Measurements from ENCODE around the gene FARP1. TPM values are rescaled to one million over a fixed set of nuclear protein-coding genes. Genes with fewer than 3 reads are reported as not detected.

The FARP1 gene
- total RNA-seq, 1 experiment from 2014 or later, result not detected

GRCh38 chr13:98436233-98436910 lies 293.5 kb downstream of the FARP1 start:
- no peak overlapping the region for H3K4me2 ChIP-seq (ENCODE audit: low read depth, low read length, poor library complexity, severe bottlenecking)
- H4K20me1 ChIP-seq (ENCODE audit: insufficient read depth, low read depth, low read length), result peaks cover 7% of the 10 kb centered on the region; the same call in 1 of the 2 replicates
- H3K4me3 ChIP-seq (ENCODE audit: low read length), result no peak overlapping the region
- peaks cover 25% of the 10 kb centered on the region for H3K4me1 ChIP-seq (ENCODE audit: low read length)
- H2AFZ ChIP-seq (ENCODE audit: low read length), result no peak overlapping the region
- H3K27ac ChIP-seq (ENCODE audit: low read length), result no peak overlapping the region
- H3K36me3 ChIP-seq (ENCODE audit: insufficient read depth, low read length), result no peaks in the 10 kb centered on the region
- DNase-seq, result no peak
- H3K9me3 ChIP-seq (ENCODE audit: low read length), result no peaks in the 10 kb centered on the region
- no peak overlapping the region for H3K9ac ChIP-seq (ENCODE audit: low read length)
- H3K9me2 ChIP-seq (replicated peaks; ENCODE audit: insufficient read depth, low read length), result no peaks in the 10 kb centered on the region
- no peaks in the 10 kb centered on the region for H3K27me3 ChIP-seq (ENCODE audit: low read length)
- no peaks in the 10 kb centered on the region for H3K79me2 ChIP-seq (ENCODE audit: low read length)

- DNase-seq, result peak; percentile 86
- Histone ChIP-seq H3K27me3 (ENCODE audit: low read length) (no peaks in the 10 kb centered on the region), H3K36me3 (ENCODE audit: insufficient read depth, low read length) (no peaks in the 10 kb centered on the region), H3K4me1 (ENCODE audit: low read length) (peaks cover 38% of the 10 kb centered on the region), H3K9me2 (replicated peaks; ENCODE audit: insufficient read depth, low read length) (no peaks in the 10 kb centered on the region), H3K4me3 (ENCODE audit: low read length) (peak overlapping the region; percentile 25; the same call in 1 of the 2 replicates), H4K20me1 (ENCODE audit: insufficient read depth, low read depth, low read length) (peaks cover 9% of the 10 kb centered on the region; the same call in 1 of the 2 replicates), H3K9me3 (ENCODE audit: low read length) (no peaks in the 10 kb centered on the region), H3K27ac (ENCODE audit: low read length) (peak overlapping the region; percentile 49; the same call in 1 of the 2 replicates), H3K9ac (ENCODE audit: low read length) (no peak overlapping the region), H3K79me2 (ENCODE audit: low read length) (no peaks in the 10 kb centered on the region), H3K4me2 (ENCODE audit: low read depth, low read length, poor library complexity, severe bottlenecking) (peak overlapping the region; percentile 59), H2AFZ (ENCODE audit: low read length) (no peak overlapping the region)
Measured at GRCh38 chr13:98438246-98439125, 295.6 kb downstream of the FARP1 start.

- Histone ChIP-seq H3K27me3 (ENCODE audit: low read length) (no peaks in the 10 kb centered on the region), H3K9ac (ENCODE audit: low read length) (no peak overlapping the region), H3K9me3 (ENCODE audit: low read length) (no peaks in the 10 kb centered on the region), H3K27ac (ENCODE audit: low read length) (no peak overlapping the region), H3K36me3 (ENCODE audit: insufficient read depth, low read length) (no peaks in the 10 kb centered on the region), H3K79me2 (ENCODE audit: low read length) (no peaks in the 10 kb centered on the region), H3K4me1 (ENCODE audit: low read length) (peaks cover 39% of the 10 kb centered on the region), H4K20me1 (ENCODE audit: insufficient read depth, low read depth, low read length) (peaks cover 9% of the 10 kb centered on the region; the same call in 1 of the 2 replicates), H3K4me3 (ENCODE audit: low read length) (peak overlapping the region; percentile 25; the same call in 1 of the 2 replicates), H2AFZ (ENCODE audit: low read length) (no peak overlapping the region), H3K4me2 (ENCODE audit: low read depth, low read length, poor library complexity, severe bottlenecking) (no peak overlapping the region), H3K9me2 (replicated peaks; ENCODE audit: insufficient read depth, low read length) (no peaks in the 10 kb centered on the region)
- no peak for DNase-seq
Measured at GRCh38 chr13:98439126-98439828, 296.4 kb downstream of the FARP1 start.

- H3K27ac ChIP-seq (ENCODE audit: low read length), result no peak overlapping the region
- no peaks in the 10 kb centered on the region for H3K9me2 ChIP-seq (replicated peaks; ENCODE audit: insufficient read depth, low read length)
- DNase-seq, result no peak
- H3K4me2 ChIP-seq (ENCODE audit: low read depth, low read length, poor library complexity, severe bottlenecking), result no peak overlapping the region
- no peaks in the 10 kb centered on the region for H3K27me3 ChIP-seq (ENCODE audit: low read length)
- no peaks in the 10 kb centered on the region for H3K9me3 ChIP-seq (ENCODE audit: low read length)
- no peak overlapping the region for H2AFZ ChIP-seq (ENCODE audit: low read length)
- H3K4me1 ChIP-seq (ENCODE audit: low read length), result peaks cover 39% of the 10 kb centered on the region
- no peaks in the 10 kb centered on the region for H3K79me2 ChIP-seq (ENCODE audit: low read length)
- H3K36me3 ChIP-seq (ENCODE audit: insufficient read depth, low read length), result no peaks in the 10 kb centered on the region
- peaks cover 12% of the 10 kb centered on the region; the same call in 1 of the 2 replicates for H4K20me1 ChIP-seq (ENCODE audit: insufficient read depth, low read depth, low read length)
- no peak overlapping the region for H3K4me3 ChIP-seq (ENCODE audit: low read length)
- no peak overlapping the region for H3K9ac ChIP-seq (ENCODE audit: low read length)
Measured at GRCh38 chr13:98439896-98440295, 297.0 kb downstream of the FARP1 start.

GRCh38 chr13:98440390-98441055 lies 297.6 kb downstream of the FARP1 start:
- Histone ChIP-seq H2AFZ (ENCODE audit: low read length) (no peak overlapping the region), H4K20me1 (ENCODE audit: insufficient read depth, low read depth, low read length) (peaks cover 13% of the 10 kb centered on the region; the same call in 1 of the 2 replicates), H3K4me2 (ENCODE audit: low read depth, low read length, poor library complexity, severe bottlenecking) (no peak overlapping the region), H3K79me2 (ENCODE audit: low read length) (no peaks in the 10 kb centered on the region), H3K4me3 (ENCODE audit: low read length) (no peak overlapping the region), H3K9me2 (replicated peaks; ENCODE audit: insufficient read depth, low read length) (no peaks in the 10 kb centered on the region), H3K27me3 (ENCODE audit: low read length) (no peaks in the 10 kb centered on the region), H3K4me1 (ENCODE audit: low read length) (peaks cover 40% of the 10 kb centered on the region), H3K9me3 (ENCODE audit: low read length) (no peaks in the 10 kb centered on the region), H3K36me3 (ENCODE audit: insufficient read depth, low read length) (no peaks in the 10 kb centered on the region), H3K9ac (ENCODE audit: low read length) (no peak overlapping the region), H3K27ac (ENCODE audit: low read length) (no peak overlapping the region)
- DNase-seq, result no peak

- Histone ChIP-seq H4K20me1 (ENCODE audit: insufficient read depth, low read depth, low read length) (peaks cover 13% of the 10 kb centered on the region; the same call in 1 of the 2 replicates), H3K4me3 (ENCODE audit: low read length) (no peak overlapping the region), H3K27ac (ENCODE audit: low read length) (no peak overlapping the region), H3K4me2 (ENCODE audit: low read depth, low read length, poor library complexity, severe bottlenecking) (no peak overlapping the region), H2AFZ (ENCODE audit: low read length) (no peak overlapping the region), H3K9ac (ENCODE audit: low read length) (no peak overlapping the region), H3K79me2 (ENCODE audit: low read length) (no peaks in the 10 kb centered on the region), H3K4me1 (ENCODE audit: low read length) (peaks cover 47% of the 10 kb centered on the region), H3K36me3 (ENCODE audit: insufficient read depth, low read length) (no peaks in the 10 kb centered on the region), H3K27me3 (ENCODE audit: low read length) (no peaks in the 10 kb centered on the region), H3K9me2 (replicated peaks; ENCODE audit: insufficient read depth, low read length) (no peaks in the 10 kb centered on the region), H3K9me3 (ENCODE audit: low read length) (no peaks in the 10 kb centered on the region)
- DNase-seq, result no peak
Measured at GRCh38 chr13:98441056-98441676, 298.3 kb downstream of the FARP1 start.

GRCh38 chr13:98442391-98443230 lies 299.7 kb downstream of the FARP1 start:
- H3K4me1 ChIP-seq (ENCODE audit: low read length), result peaks cover 48% of the 10 kb centered on the region
- no peaks in the 10 kb centered on the region for H3K9me2 ChIP-seq (replicated peaks; ENCODE audit: insufficient read depth, low read length)
- H3K9me3 ChIP-seq (ENCODE audit: low read length), result no peaks in the 10 kb centered on the region
- no peaks in the 10 kb centered on the region for H3K27me3 ChIP-seq (ENCODE audit: low read length)
- no peaks in the 10 kb centered on the region for H3K36me3 ChIP-seq (ENCODE audit: insufficient read depth, low read length)
- H3K4me3 ChIP-seq (ENCODE audit: low read length), result no peak overlapping the region
- no peaks in the 10 kb centered on the region for H3K79me2 ChIP-seq (ENCODE audit: low read length)
- no peak overlapping the region for H3K9ac ChIP-seq (ENCODE audit: low read length)
- H3K27ac ChIP-seq (ENCODE audit: low read length), result no peak overlapping the region
- H2AFZ ChIP-seq (ENCODE audit: low read length), result no peak overlapping the region
- H4K20me1 ChIP-seq (ENCODE audit: insufficient read depth, low read depth, low read length), result peaks cover 13% of the 10 kb centered on the region; the same call in 1 of the 2 replicates
- no peak for DNase-seq
- no peak overlapping the region for H3K4me2 ChIP-seq (ENCODE audit: low read depth, low read length, poor library complexity, severe bottlenecking)
